OCI-LY1 (cell line): Measurements from ENCODE around the gene NPAS2.

Experiments used
- H2AFZ ChIP-seq: fragments of 200-600 bp; sonication (generic), shearing (Covaris generic); 2 replicates; pipeline ENCODE4 v1.6.0; 2014; ENCODE audit warnings: antibody characterized with exemption, mild to moderate bottlenecking, low read length
- H3F3A ChIP-seq: fragments of 200-600 bp; sonication (generic), shearing (Covaris generic); 2 replicates; pipeline ENCODE4 v1.6.0; 2014; ENCODE audit warnings: mild to moderate bottlenecking, antibody characterized with exemption, low read length, moderate library complexity; ENCODE audit not compliant: insufficient read depth
- H3K27ac ChIP-seq: fragments of 200-600 bp; sonication (generic); 2 replicates; pipeline ENCODE4 v1.5.1; 2014; ENCODE audit warnings: low read length, mixed run types, mild to moderate bottlenecking, low read depth; ENCODE audit not compliant: poor library complexity, severe bottlenecking
- H3K27me3 ChIP-seq: fragments of 200-600 bp; sonication (generic); 2 replicates; pipeline ENCODE4 v1.6.0; 2014; ENCODE audit warnings: antibody characterized with exemption, mild to moderate bottlenecking, low read length, moderate library complexity; ENCODE audit not compliant: insufficient read depth
- H3K36me3 ChIP-seq: fragments of 200-600 bp; sonication (generic); 2 replicates; pipeline ENCODE4 v1.6.1; 2014; ENCODE audit warnings: mild to moderate bottlenecking, antibody characterized with exemption, low read length, moderate library complexity, mixed read lengths; ENCODE audit not compliant: insufficient read depth
- H3K4me1 ChIP-seq: fragments of 200-600 bp; sonication (generic); 2 replicates; pipeline ENCODE4 v1.5.1; 2014; ENCODE audit warnings: mild to moderate bottlenecking, low read length, moderate library complexity; ENCODE audit not compliant: insufficient read depth, severe bottlenecking
- H3K4me2 ChIP-seq: fragments of 200-600 bp; sonication (generic), shearing (Covaris generic); 2 replicates; pipeline ENCODE4 v1.6.1; 2014; ENCODE audit warnings: low read length
- H3K4me3 ChIP-seq: fragments of 200-600 bp; sonication (generic); 2 replicates; pipeline ENCODE4 v1.5.1; 2014; ENCODE audit warnings: low read length, low read depth, mild to moderate bottlenecking, mixed read lengths; ENCODE audit not compliant: poor library complexity, severe bottlenecking
- H3K79me2 ChIP-seq: fragments of 200-600 bp; shearing (Covaris generic); 2 replicates; pipeline ENCODE4 v1.6.1; 2016; ENCODE audit warnings: mixed run types, low read length, mixed read lengths; ENCODE audit not compliant: insufficient read depth
- H3K9ac ChIP-seq: fragments of 200-600 bp; sonication (generic), shearing (Covaris generic); 2 replicates; pipeline ENCODE4 v1.6.1; 2014; ENCODE audit warnings: mild to moderate bottlenecking, low read length, mixed read lengths
- H3K9me2 ChIP-seq: fragments of 200-600 bp; sonication (generic), shearing (Covaris generic); 2 replicates; pipeline ENCODE4 v1.6.1; 2014; ENCODE audit warnings: low read depth, mild to moderate bottlenecking, low read length, mixed read lengths
- H3K9me3 ChIP-seq: fragments of 200-600 bp; shearing (Covaris generic); 2 replicates; pipeline ENCODE4 v1.6.1; 2014; ENCODE audit warnings: low read length, mixed read lengths
- H4K20me1 ChIP-seq: fragments of 200-600 bp; sonication (generic), shearing (Covaris generic); 2 replicates; pipeline ENCODE4 v1.6.0; 2016; ENCODE audit warnings: mild to moderate bottlenecking, low read length; ENCODE audit not compliant: insufficient read depth
- EZH2 ChIP-seq: fragments of 200-600 bp; sonication (generic), shearing (Covaris generic); IDR thresholded peaks from 2 replicates; pipeline ENCODE4 v1.8.0; 2017; ENCODE audit warnings: borderline replicate concordance, mixed run types, mild to moderate bottlenecking, antibody characterized with exemption, low read length, moderate library complexity, mixed read lengths
- TF ChIP-seq, protein P1 (sequence below): fragments of 200-600 bp; sonication (generic), shearing (Covaris generic); IDR thresholded peaks from 2 replicates; pipeline ENCODE4 v1.5.1; 2017; ENCODE audit warnings: mild to moderate bottlenecking, antibody characterized with exemption, low read length, moderate library complexity, mixed read lengths

Gene NPAS2

DNA sequence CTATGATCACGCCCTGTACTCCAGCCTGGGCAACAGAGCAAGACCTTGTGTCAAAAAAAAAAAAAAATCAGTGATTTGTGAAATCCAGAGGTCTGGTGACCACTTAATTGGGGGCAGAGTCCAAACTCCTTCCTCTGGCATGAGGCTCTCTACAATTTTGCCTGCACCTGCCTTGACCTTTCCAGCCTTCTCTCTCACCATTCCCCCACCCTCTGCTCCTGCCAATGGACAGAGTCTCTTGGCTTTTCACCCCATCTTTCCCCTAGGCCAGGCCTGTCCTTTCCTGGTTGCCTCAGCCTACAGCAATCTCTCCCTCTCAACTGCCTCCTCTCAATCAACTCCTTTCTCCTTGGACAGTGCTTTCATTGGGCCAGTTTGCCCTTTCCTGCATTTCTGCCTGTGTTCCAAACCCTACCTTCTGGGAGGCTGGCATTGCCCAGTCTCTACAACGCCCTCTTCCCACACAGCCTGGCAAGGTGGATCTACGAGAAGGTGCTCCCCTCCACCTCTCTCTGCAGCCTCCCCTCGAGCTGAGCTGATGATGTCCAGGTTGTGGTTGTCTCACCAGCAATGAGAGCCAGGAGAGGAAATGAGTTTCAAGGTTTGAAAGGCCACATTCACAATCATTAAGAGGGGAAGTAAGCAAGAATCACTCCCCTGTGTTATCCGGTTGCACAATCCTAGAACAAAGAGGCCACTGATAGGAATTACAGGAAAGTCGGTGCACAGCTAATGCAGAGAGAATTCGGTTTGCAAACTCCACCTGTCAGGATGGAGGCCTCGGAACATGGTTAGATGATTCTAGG lies 39.5 kb upstream of the NPAS2 start:
- H3K27ac ChIP-seq = no peak overlapping the region
- no peaks in the 10 kb centered on the region for H3K4me1 ChIP-seq
- TF ChIP-seq, protein P1, sequence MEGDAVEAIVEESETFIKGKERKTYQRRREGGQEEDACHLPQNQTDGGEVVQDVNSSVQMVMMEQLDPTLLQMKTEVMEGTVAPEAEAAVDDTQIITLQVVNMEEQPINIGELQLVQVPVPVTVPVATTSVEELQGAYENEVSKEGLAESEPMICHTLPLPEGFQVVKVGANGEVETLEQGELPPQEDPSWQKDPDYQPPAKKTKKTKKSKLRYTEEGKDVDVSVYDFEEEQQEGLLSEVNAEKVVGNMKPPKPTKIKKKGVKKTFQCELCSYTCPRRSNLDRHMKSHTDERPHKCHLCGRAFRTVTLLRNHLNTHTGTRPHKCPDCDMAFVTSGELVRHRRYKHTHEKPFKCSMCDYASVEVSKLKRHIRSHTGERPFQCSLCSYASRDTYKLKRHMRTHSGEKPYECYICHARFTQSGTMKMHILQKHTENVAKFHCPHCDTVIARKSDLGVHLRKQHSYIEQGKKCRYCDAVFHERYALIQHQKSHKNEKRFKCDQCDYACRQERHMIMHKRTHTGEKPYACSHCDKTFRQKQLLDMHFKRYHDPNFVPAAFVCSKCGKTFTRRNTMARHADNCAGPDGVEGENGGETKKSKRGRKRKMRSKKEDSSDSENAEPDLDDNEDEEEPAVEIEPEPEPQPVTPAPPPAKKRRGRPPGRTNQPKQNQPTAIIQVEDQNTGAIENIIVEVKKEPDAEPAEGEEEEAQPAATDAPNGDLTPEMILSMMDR = no peak
- no peak for TF ChIP-seq EZH2
- H3K4me2 ChIP-seq = no peak overlapping the region
- no peaks in the 10 kb centered on the region for H3K9me3 ChIP-seq
- no peak overlapping the region for H2AFZ ChIP-seq
- H4K20me1 ChIP-seq = no peaks in the 10 kb centered on the region
- no peak overlapping the region for H3K4me3 ChIP-seq
- H3K9me2 ChIP-seq = no peaks in the 10 kb centered on the region
- no peaks in the 10 kb centered on the region for H3F3A ChIP-seq
- H3K9ac ChIP-seq = no peak overlapping the region
- no peaks in the 10 kb centered on the region; the same call in 1 of the 2 replicates for H3K27me3 ChIP-seq
- H3K79me2 ChIP-seq = no peaks in the 10 kb centered on the region
- H3K36me3 ChIP-seq = no peaks in the 10 kb centered on the region

DNA sequence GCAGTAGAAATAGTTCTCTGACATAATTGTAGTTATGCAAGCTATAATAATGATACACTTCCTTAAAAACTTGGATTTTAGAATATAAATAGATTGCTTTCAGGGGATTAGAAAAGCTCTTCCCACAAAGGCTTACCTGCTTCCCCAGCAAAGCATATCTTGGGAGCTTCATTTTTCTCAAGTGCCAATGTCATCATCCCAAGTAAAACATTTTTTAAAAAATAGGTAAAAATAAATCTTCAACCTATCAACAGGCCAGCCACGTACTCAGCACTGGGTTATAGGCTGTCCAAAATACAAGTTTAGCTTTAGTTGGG lies 39.0 kb upstream of the NPAS2 start:
- Histone ChIP-seq H3K4me2 (no peak overlapping the region), H3K9me3 (no peaks in the 10 kb centered on the region), H2AFZ (no peak overlapping the region), H3K27me3 (no peaks in the 10 kb centered on the region; the same call in 1 of the 2 replicates), H3K79me2 (no peaks in the 10 kb centered on the region), H3K27ac (no peak overlapping the region), H3K9ac (no peak overlapping the region), H3K9me2 (no peaks in the 10 kb centered on the region), H3K4me1 (no peaks in the 10 kb centered on the region), H4K20me1 (no peaks in the 10 kb centered on the region), H3K4me3 (no peak overlapping the region), H3F3A (no peaks in the 10 kb centered on the region), H3K36me3 (no peaks in the 10 kb centered on the region)
- no peak for TF ChIP-seq EZH2
- TF ChIP-seq, protein P1 = no peak

GRCh38 chr2:100781523-100782379 lies 38.2 kb upstream of the NPAS2 start:
- Histone ChIP-seq H3K4me1 (no peaks in the 10 kb centered on the region), H3K36me3 (no peaks in the 10 kb centered on the region), H3K27me3 (no peaks in the 10 kb centered on the region; the same call in 1 of the 2 replicates), H3K27ac (no peak overlapping the region), H3K9me2 (no peaks in the 10 kb centered on the region), H4K20me1 (no peaks in the 10 kb centered on the region), H3K9me3 (no peaks in the 10 kb centered on the region), H2AFZ (no peak overlapping the region), H3K9ac (no peak overlapping the region), H3K4me3 (no peak overlapping the region), H3F3A (no peaks in the 10 kb centered on the region), H3K79me2 (no peaks in the 10 kb centered on the region), H3K4me2 (no peak overlapping the region)
- TF ChIP-seq, protein P1 = no peak
- TF ChIP-seq EZH2 = no peak
